Measurements from ENCODE around the gene TPRN. TPM values are rescaled to one million over a fixed set of nuclear protein-coding genes. Genes with fewer than 3 reads are reported as not detected.

The TPRN gene
- total and polyA plus RNA-seq, 2 experiments from 2014 or later = 6.4 to 29.2 TPM

DNA sequence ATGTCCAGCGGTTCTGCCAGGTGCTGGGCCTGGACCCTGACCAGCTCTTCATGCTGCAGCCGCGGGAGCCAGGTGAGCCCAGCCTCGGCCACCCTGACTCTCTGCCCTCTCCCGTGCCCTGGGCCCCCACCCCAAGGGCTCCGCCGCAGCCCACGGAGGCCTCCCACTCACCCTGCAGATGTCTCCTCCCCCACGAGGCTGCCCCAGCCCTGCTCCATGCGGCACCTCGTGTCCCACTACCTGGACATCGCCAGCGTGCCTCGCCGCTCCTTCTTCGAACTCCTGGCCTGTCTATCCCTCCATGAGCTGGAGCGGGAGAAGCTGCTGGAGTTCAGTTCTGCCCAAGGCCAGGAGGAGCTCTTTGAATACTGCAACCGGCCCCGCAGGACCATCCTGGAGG, 14.1 kb upstream of the TPRN start:
- Mint-ChIP-seq H3K4me3 (no peak overlapping the region), H3K4me1 (peaks cover 7% of the 10 kb centered on the region; the same call in 2 of the 3 replicates), H3K27ac (no peak overlapping the region), H3K9me3 (no peaks in the 10 kb centered on the region; the same call in 2 of the 3 replicates), H3K36me3 (ENCODE audit: low read depth) (peaks cover 8% of the 10 kb centered on the region), H3K27me3 (ENCODE audit: insufficient read depth, low read depth, poor library complexity) (peaks cover 2% of the 10 kb centered on the region)
- H3F3A ChIP-seq (replicated peaks; ENCODE audit: low read depth) = 0 out of 2 replicates have a peak, but pooled peaks cover 3% of the 10 kb centered on the region
- H3K27me3 ChIP-seq (ENCODE audit: insufficient read depth) = no peaks in the 10 kb centered on the region
- no peak overlapping the region for H3K4me3 ChIP-seq
- DNase-seq (ENCODE audit: low spot score) = no peak
- H4K20me1 ChIP-seq (replicated peaks; ENCODE audit: insufficient read depth) = no peaks in the 10 kb centered on the region; the same call in 1 of the 2 replicates
- no peak for TF ChIP-seq EZH2 (IDR thresholded peaks at IDR 0.05; ENCODE audit: low read depth, unreplicated experiment)
- 0 out of 2 replicates have a peak, but pooled peaks cover 3% of the 10 kb centered on the region for H3K4me1 ChIP-seq (ENCODE audit: insufficient read depth)
- no peaks in the 10 kb centered on the region for H3K79me2 ChIP-seq (replicated peaks; ENCODE audit: insufficient read depth)
- H3K27ac ChIP-seq (ENCODE audit: low read depth) = no peak overlapping the region
- no peak for ATAC-seq
- no peak overlapping the region for H2AFZ ChIP-seq
- no peaks in the 10 kb centered on the region for H3K36me3 ChIP-seq (ENCODE audit: insufficient read depth)
- H3K4me2 ChIP-seq = no peak overlapping the region
- no peaks in the 10 kb centered on the region for H3K9me2 ChIP-seq (ENCODE audit: insufficient read depth)

DNA sequence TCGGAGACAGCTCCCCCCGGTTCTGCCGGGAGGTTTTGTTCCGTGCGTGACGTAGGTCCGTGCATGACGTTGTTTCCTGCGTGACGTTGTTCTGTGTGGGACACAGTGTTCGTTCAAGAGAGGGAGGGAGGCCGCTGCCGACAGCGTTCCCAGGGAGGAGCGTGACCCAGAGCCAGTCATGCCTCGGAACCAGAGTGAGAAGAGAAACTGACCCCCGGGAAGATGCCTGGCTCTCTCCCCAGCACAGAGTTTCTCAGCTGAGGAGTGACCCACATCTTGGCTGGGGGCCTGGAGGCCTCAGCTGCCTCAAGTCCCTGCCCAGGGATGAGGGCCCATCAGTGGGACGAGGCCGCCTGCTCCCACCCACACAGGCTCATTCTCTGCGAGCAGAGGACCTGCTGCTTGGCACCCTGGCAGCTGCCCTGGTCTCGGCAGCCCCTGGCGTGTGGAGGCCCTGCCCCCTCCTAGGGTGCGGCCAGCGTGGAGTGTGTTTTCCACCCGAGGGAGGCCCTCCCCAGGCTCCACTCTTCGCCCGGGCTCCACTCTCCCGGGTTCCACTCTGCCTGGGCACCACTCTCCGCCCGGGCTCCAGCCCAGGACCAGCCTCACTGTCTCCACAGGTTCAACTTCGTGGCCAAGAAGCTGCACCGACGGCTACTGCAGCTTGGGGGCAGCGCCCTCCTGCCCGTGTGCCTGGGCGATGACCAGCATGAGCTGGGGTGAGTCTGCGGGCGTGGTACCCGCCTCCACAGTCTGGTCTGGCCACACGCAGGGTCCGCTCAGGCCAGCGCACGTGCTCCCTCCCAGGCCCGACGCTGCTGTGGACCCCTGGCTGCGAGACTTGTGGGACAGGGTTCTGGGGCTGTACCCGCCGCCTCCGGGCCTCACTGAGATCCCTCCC, 12.9 kb upstream of the TPRN start:
- DNase-seq (ENCODE audit: low spot score) (no peak), ATAC-seq (peak; percentile 5; the same call in 1 of the 3 replicates)
- H2AFZ ChIP-seq = no peak overlapping the region
- H3K27me3 Mint-ChIP-seq (ENCODE audit: insufficient read depth, low read depth, poor library complexity) = peaks cover 2% of the 10 kb centered on the region
- H3K4me2 ChIP-seq = no peak overlapping the region
- peaks cover 5% of the 10 kb centered on the region; the same call in 2 of the 3 replicates for H3K4me1 Mint-ChIP-seq
- H3K36me3 Mint-ChIP-seq (ENCODE audit: low read depth) = peaks cover 16% of the 10 kb centered on the region
- no peak overlapping the region for H3K4me3 ChIP-seq
- H3K9me3 Mint-ChIP-seq = no peaks in the 10 kb centered on the region; the same call in 2 of the 3 replicates
- no peaks in the 10 kb centered on the region for H3K4me1 ChIP-seq (ENCODE audit: insufficient read depth)
- no peak overlapping the region for H3K27ac ChIP-seq (ENCODE audit: low read depth)
- H3K27ac Mint-ChIP-seq = no peak overlapping the region
- no peaks in the 10 kb centered on the region for H3K27me3 ChIP-seq (ENCODE audit: insufficient read depth)
- TF ChIP-seq, protein P1, sequence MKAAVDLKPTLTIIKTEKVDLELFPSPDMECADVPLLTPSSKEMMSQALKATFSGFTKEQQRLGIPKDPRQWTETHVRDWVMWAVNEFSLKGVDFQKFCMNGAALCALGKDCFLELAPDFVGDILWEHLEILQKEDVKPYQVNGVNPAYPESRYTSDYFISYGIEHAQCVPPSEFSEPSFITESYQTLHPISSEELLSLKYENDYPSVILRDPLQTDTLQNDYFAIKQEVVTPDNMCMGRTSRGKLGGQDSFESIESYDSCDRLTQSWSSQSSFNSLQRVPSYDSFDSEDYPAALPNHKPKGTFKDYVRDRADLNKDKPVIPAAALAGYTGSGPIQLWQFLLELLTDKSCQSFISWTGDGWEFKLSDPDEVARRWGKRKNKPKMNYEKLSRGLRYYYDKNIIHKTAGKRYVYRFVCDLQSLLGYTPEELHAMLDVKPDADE (IDR thresholded peaks at IDR 0.05) = no peak
- TF ChIP-seq, protein P2, sequence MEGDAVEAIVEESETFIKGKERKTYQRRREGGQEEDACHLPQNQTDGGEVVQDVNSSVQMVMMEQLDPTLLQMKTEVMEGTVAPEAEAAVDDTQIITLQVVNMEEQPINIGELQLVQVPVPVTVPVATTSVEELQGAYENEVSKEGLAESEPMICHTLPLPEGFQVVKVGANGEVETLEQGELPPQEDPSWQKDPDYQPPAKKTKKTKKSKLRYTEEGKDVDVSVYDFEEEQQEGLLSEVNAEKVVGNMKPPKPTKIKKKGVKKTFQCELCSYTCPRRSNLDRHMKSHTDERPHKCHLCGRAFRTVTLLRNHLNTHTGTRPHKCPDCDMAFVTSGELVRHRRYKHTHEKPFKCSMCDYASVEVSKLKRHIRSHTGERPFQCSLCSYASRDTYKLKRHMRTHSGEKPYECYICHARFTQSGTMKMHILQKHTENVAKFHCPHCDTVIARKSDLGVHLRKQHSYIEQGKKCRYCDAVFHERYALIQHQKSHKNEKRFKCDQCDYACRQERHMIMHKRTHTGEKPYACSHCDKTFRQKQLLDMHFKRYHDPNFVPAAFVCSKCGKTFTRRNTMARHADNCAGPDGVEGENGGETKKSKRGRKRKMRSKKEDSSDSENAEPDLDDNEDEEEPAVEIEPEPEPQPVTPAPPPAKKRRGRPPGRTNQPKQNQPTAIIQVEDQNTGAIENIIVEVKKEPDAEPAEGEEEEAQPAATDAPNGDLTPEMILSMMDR (conservative IDR thresholded peaks at IDR 0.05; ENCODE audit: low read depth in 2 of 2) = peak in 1 of 2 experiments; percentile 59; a peak in 3 of 4 replicates
- no peak for TF ChIP-seq EZH2phosphoT487 (IDR thresholded peaks at IDR 0.05; ENCODE audit: unreplicated experiment)
- H3K79me2 ChIP-seq (replicated peaks; ENCODE audit: insufficient read depth) = no peaks in the 10 kb centered on the region
- no peak overlapping the region; the same call in 2 of the 3 replicates for H3K4me3 Mint-ChIP-seq
- H3F3A ChIP-seq (replicated peaks; ENCODE audit: low read depth) = 0 out of 2 replicates have a peak, but pooled peaks cover 3% of the 10 kb centered on the region
- H4K20me1 ChIP-seq (replicated peaks; ENCODE audit: insufficient read depth) = no peaks in the 10 kb centered on the region; the same call in 1 of the 2 replicates
- no peaks in the 10 kb centered on the region for H3K9me2 ChIP-seq (ENCODE audit: insufficient read depth)
- H3K36me3 ChIP-seq (ENCODE audit: insufficient read depth) = no peaks in the 10 kb centered on the region

All from GM23338 (cell line).